Activated CD8-positive, alpha-beta T cell treated with anti-CD3 and anti-CD28 coated beads for 36 hours (primary cell): Measurements from ENCODE around the gene KIF26B. TPM values are rescaled to one million over a fixed set of nuclear protein-coding genes. Genes with fewer than 3 reads are reported as not detected.
"Not testable (repeated sequence)": the region's sequence is repeated elsewhere in the genome, so short reads cannot be mapped to it uniquely, and the experiment has no call there.

ENCODE experiments used
- ATAC-seq: fragments of 200-7000 bp; cut with Tn5 transposase; one replicate; pipeline ENCODE4 v1.10.0; 2021; ENCODE audit warnings: mild to moderate bottlenecking, moderate library complexity
- CTCF ChIA-PET: fragments of 350-600 bp; sonication (Branson Sonifier 250); formaldehyde crosslinking; loops from one replicate; lab custom pipeline; 2021; ENCODE audit warnings: antibody characterized with exemption; lab: Charles Lee
- POLR2A ChIA-PET: fragments of 350-600 bp; sonication (Branson Sonifier 250); formaldehyde crosslinking; loops from one replicate; lab custom pipeline; 2021; ENCODE audit warnings: antibody characterized with exemption; lab: Charles Lee
- DNase-seq: peaks from one replicate; pipeline ENCODE4 v3.0.0-alpha.2; 2020
- H3K27ac Mint-ChIP-seq: one replicate; pipeline ENCODE4 v1.8.0; 2021; ENCODE audit warnings: mild to moderate bottlenecking, mixed read lengths
- H3K27me3 Mint-ChIP-seq: one replicate; pipeline ENCODE4 v1.8.0; 2021; ENCODE audit warnings: mixed read lengths
- H3K36me3 Mint-ChIP-seq: one replicate; pipeline ENCODE4 v1.8.0; 2021; ENCODE audit warnings: low read depth, mixed read lengths
- H3K4me1 Mint-ChIP-seq: one replicate; pipeline ENCODE4 v1.8.0; 2021; ENCODE audit warnings: low read depth, mixed read lengths
- H3K4me3 Mint-ChIP-seq: one replicate; pipeline ENCODE4 v1.8.0; 2021; ENCODE audit warnings: mild to moderate bottlenecking, moderate library complexity, mixed read lengths
- H3K9me3 Mint-ChIP-seq: one replicate; pipeline ENCODE4 v1.8.0; 2021; ENCODE audit warnings: mixed read lengths
- CTCF ChIP-seq: fragments of 200-600 bp; IDR thresholded peaks from one replicate; pipeline ENCODE4 v1.8.0; 2022; ENCODE audit warnings: antibody characterized with exemption, mild to moderate bottlenecking
- intact Hi-C: fragments of 100-400 bp; cut with micrococcal nuclease; formaldehyde crosslinking; loops from one replicate; pipeline ENCODE4 v1.10.0; 2022
- total RNA-seq, 2 experiments: library from RNA; stranded (reverse); gene quantifications; one replicate each; pipeline ENCODE4 v1.2.3, GENCODE V29; 2021

The KIF26B gene
- total RNA-seq, 2 experiments from 2014 or later: 0.16 TPM

GRCh38 chr1:245332513-245332912 is 177.7 kb downstream of the KIF26B start:
- CTCF ChIA-PET: no interaction called here
- Mint-ChIP-seq H3K4me3 (no peak overlapping the region), H3K4me1 (peaks cover 30% of the 10 kb centered on the region), H3K27me3 (peaks cover 9% of the 10 kb centered on the region), H3K36me3 (peaks cover 5% of the 10 kb centered on the region), H3K27ac (peak overlapping the region; percentile 70), H3K9me3 (peaks cover 7% of the 10 kb centered on the region)
- intact Hi-C loops: no loop called here
- POLR2A ChIA-PET: interaction anchor here (1.0 kb wide), 1 partner anchor 21 kb away, joined by 3 read pairs; no protein-coding TSS in a partner anchor
- TF ChIP-seq CTCF: no peak
- DNase-seq (peak; percentile 89), ATAC-seq (peak; percentile 97)

GRCh38 chr1:245334235-245334634 is 179.4 kb downstream of the KIF26B start:
- no peak for ATAC-seq
- H3K9me3 Mint-ChIP-seq: peaks cover 7% of the 10 kb centered on the region
- intact Hi-C loops: no loop called here
- POLR2A ChIA-PET: no interaction called here
- no peak overlapping the region for H3K4me3 Mint-ChIP-seq
- TF ChIP-seq CTCF: no peak
- CTCF ChIA-PET: no interaction called here
- H3K27me3 Mint-ChIP-seq: peaks cover 6% of the 10 kb centered on the region
- no peak for DNase-seq
- peaks cover 35% of the 10 kb centered on the region for H3K4me1 Mint-ChIP-seq
- no peak overlapping the region for H3K27ac Mint-ChIP-seq
- peaks cover 5% of the 10 kb centered on the region for H3K36me3 Mint-ChIP-seq

GRCh38 chr1:245334827-245335490 is 180.2 kb downstream of the KIF26B start:
- Mint-ChIP-seq H3K9me3 (peaks cover 7% of the 10 kb centered on the region), H3K36me3 (peaks cover 5% of the 10 kb centered on the region), H3K27me3 (peaks cover 6% of the 10 kb centered on the region), H3K27ac (no peak overlapping the region), H3K4me1 (peaks cover 35% of the 10 kb centered on the region), H3K4me3 (no peak overlapping the region)
- POLR2A ChIA-PET: no interaction called here
- CTCF ChIA-PET: no interaction called here
- intact Hi-C loops: no loop called here
- no peak for DNase-seq
- ATAC-seq: no peak
- no peak for TF ChIP-seq CTCF

- H3K27me3 Mint-ChIP-seq, DNase-seq, H3K36me3 Mint-ChIP-seq, H3K4me3 Mint-ChIP-seq, H3K9me3 Mint-ChIP-seq, CTCF ChIA-PET, ATAC-seq, H3K27ac Mint-ChIP-seq, intact Hi-C loops, POLR2A ChIA-PET: not testable (repeated sequence)
- H3K4me1 Mint-ChIP-seq: peaks cover 35% of the 10 kb centered on the region
These were observed 180.9 kb downstream of the KIF26B start for GRCh38 chr1:245335684-245336083.

GRCh38 chr1:245336149-245336983 is 181.6 kb downstream of the KIF26B start:
- Mint-ChIP-seq H3K36me3 (peaks cover 5% of the 10 kb centered on the region), H3K4me1 (peaks cover 34% of the 10 kb centered on the region), H3K27ac (no peak overlapping the region), H3K4me3 (no peak overlapping the region), H3K27me3 (peaks cover 6% of the 10 kb centered on the region), H3K9me3 (peaks cover 7% of the 10 kb centered on the region)
- ChIA-PET CTCF (interaction anchor here (1.5 kb wide), 1 partner anchor 180 kb away, joined by 4 read pairs; no protein-coding TSS in a partner anchor), POLR2A (no interaction called here)
- DNase-seq: no peak
- no peak for TF ChIP-seq CTCF
- ATAC-seq: no peak
- intact Hi-C loops: no loop called here

GRCh38 chr1:245336984-245337355 is 182.2 kb downstream of the KIF26B start:
- H3K4me3 Mint-ChIP-seq: not testable (repeated sequence)

More at GRCh38 chr1:245336984-245337355, 182.2 kb downstream of the KIF26B start:
- H3K9me3 Mint-ChIP-seq, intact Hi-C loops, POLR2A ChIA-PET, H3K36me3 Mint-ChIP-seq, H3K27me3 Mint-ChIP-seq, DNase-seq, ATAC-seq, H3K27ac Mint-ChIP-seq: not testable (repeated sequence)
- peaks cover 31% of the 10 kb centered on the region for H3K4me1 Mint-ChIP-seq
- CTCF ChIA-PET: interaction anchor here (1.5 kb wide), 1 partner anchor 180 kb away, joined by 4 read pairs; no protein-coding TSS in a partner anchor
